Panc1 (cell line): ENCODE data around the gene PPP4R1.

ENCODE experiments used
- CTCF ChIP-seq: fragments of 450-650 bp; IDR thresholded peaks from 2 replicates; pipeline ENCODE4 v1.5.1; 2017; ENCODE audit warnings: mild to moderate bottlenecking
- POLR2AphosphoS5 ChIP-seq: IDR thresholded peaks from 2 replicates; pipeline ENCODE4 v1.6.1; 2012; ENCODE audit warnings: mild to moderate bottlenecking, low read depth, low read length, moderate library complexity
- REST ChIP-seq, 2 experiments: IDR thresholded peaks; 2 replicates each; pipeline ENCODE4 v1.6.1; 2011 to 2012; ENCODE audit warnings: low read depth in 2 of 2, control low read depth in 1 of 2, low read length in 1 of 2, mild to moderate bottlenecking in 1 of 2, moderate library complexity in 1 of 2; ENCODE audit not compliant: insufficient read depth in 1 of 2
- SIN3A ChIP-seq: IDR thresholded peaks from 2 replicates; pipeline ENCODE4 v1.6.1; 2012; ENCODE audit warnings: low read depth, mild to moderate bottlenecking, low read length, moderate library complexity, borderline replicate concordance; ENCODE audit not compliant: insufficient read depth

GRCh38 chr18:9627642-9628041 is 13.3 kb upstream of the PPP4R1 start:
- TF ChIP-seq POLR2AphosphoS5 (no peak), CTCF (no peak), REST (IDR thresholded peaks at IDR 0.05; ENCODE audit: insufficient read depth in 1 of 2, low read depth in 2 of 2, low read length in 1 of 2) (no peak), SIN3A (no peak)
